DND-41 (cell line): ENCODE data around the gene POU6F2.

ENCODE experiments used
- CTCF ChIP-seq: IDR thresholded peaks from 2 replicates; pipeline ENCODE4 v1.5.1; 2012; ENCODE audit warnings: borderline replicate concordance, low read length, moderate library complexity, mild to moderate bottlenecking; ENCODE audit not compliant: poor library complexity, severe bottlenecking; ENCODE audit errors: extremely low read depth
- EZH2 ChIP-seq: IDR thresholded peaks from 3 replicates; pipeline ENCODE4 v1.6.1; 2012; ENCODE audit warnings: borderline replicate concordance, low read depth, mild to moderate bottlenecking, moderate library complexity, low read length, inconsistent platforms; ENCODE audit not compliant: severe bottlenecking

- TF ChIP-seq CTCF (no peak), EZH2 (no peak)
Observed at GRCh38 chr7:39399986-39400385, 422.3 kb downstream of the POU6F2 start.
